Ishikawa (cell line): ENCODE data around the gene CNOT6.

ENCODE experiments used
- CEBPB ChIP-seq: IDR thresholded peaks from 2 replicates; pipeline ENCODE4 v1.6.1; 2012
- CREB1 ChIP-seq: IDR thresholded peaks from 2 replicates; pipeline ENCODE4 v1.6.1; 2012; ENCODE audit warnings: low read depth
- EGR1 ChIP-seq: IDR thresholded peaks from 2 replicates; pipeline ENCODE4 v1.6.1; 2012
- EP300 ChIP-seq: IDR thresholded peaks from 2 replicates; pipeline ENCODE4 v1.6.1; 2012; ENCODE audit warnings: borderline replicate concordance
- FOXM1 ChIP-seq: IDR thresholded peaks from 2 replicates; pipeline ENCODE4 v1.6.1; 2012; ENCODE audit warnings: low read depth, borderline replicate concordance
- NFIC ChIP-seq: IDR thresholded peaks from 2 replicates; pipeline ENCODE4 v1.6.1; 2012
- RAD21 ChIP-seq: IDR thresholded peaks from 2 replicates; pipeline ENCODE4 v1.6.1; 2012; ENCODE audit warnings: low read depth
- REST ChIP-seq: IDR thresholded peaks from 2 replicates; pipeline ENCODE4 v1.6.1; 2012; ENCODE audit warnings: low read depth, mild to moderate bottlenecking
- TAF1 ChIP-seq: IDR thresholded peaks from 2 replicates; pipeline ENCODE4 v1.6.1; 2012; ENCODE audit warnings: low read depth, mild to moderate bottlenecking
- TCF12 ChIP-seq: IDR thresholded peaks from 2 replicates; pipeline ENCODE4 v1.6.1; 2012; ENCODE audit warnings: low read depth
- TEAD4 ChIP-seq: IDR thresholded peaks from 2 replicates; pipeline ENCODE4 v1.6.1; 2012
- YY1 ChIP-seq: IDR thresholded peaks from 2 replicates; pipeline ENCODE4 v1.6.1; 2012; ENCODE audit warnings: low read depth
- ZBTB7A ChIP-seq: IDR thresholded peaks from 2 replicates; pipeline ENCODE4 v1.6.1; 2012; ENCODE audit warnings: low read depth
- TF ChIP-seq, protein P1 (sequence below): IDR thresholded peaks from 2 replicates; pipeline ENCODE4 v1.6.1; 2012
- TF ChIP-seq, protein P2 (sequence below): IDR thresholded peaks from 2 replicates; pipeline ENCODE4 v1.6.1; 2012

The CNOT6 gene

DNA sequence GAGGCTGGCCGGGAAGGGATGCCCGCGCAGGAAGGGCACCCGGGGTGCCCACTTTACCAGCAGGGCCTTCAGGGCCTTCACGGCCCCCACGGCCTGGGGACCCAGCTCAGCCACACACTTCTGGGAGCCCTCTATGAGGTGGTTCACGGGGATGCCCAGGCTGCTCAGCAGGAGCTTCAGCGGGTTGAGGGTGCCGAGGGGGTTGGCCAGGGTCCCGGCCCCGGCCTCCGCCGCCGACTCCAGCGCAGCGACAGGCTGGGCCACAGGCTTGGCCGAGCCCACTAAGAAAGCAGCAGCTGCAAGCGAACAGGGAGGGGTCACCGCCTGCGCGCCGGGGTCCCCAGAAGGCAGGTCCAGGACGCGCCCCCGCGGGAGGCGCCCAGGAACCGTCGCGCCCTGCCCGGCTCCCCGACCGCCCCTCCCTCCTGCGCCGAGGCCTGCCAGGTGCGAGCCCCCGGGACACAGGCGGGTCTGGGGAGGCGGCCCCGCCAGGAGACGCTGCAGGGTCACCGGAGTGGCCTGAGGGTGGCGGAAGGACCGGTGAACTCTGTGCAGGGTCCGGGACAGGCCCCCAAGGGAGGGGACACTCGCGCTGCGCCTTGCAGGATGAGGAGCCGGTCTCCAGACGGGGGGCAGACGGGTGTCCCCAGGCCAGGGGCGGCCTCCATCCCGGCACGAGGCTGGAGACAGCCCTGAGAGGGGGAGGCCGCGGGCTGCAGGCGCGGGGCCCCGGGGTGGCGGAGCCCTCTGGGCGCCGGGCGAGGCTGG is 96.5 kb downstream of the CNOT6 start:
- TF ChIP-seq EP300 (no peak), EGR1 (no peak), TAF1 (no peak), CREB1 (no peak), YY1 (no peak), CEBPB (no peak), REST (no peak), NFIC (no peak), ZBTB7A (no peak), FOXM1 (no peak), RAD21 (no peak), TCF12 (no peak), TEAD4 (no peak)
- TF ChIP-seq, protein P1, sequence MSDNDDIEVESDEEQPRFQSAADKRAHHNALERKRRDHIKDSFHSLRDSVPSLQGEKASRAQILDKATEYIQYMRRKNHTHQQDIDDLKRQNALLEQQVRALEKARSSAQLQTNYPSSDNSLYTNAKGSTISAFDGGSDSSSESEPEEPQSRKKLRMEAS = no peak
- TF ChIP-seq, protein P2, sequence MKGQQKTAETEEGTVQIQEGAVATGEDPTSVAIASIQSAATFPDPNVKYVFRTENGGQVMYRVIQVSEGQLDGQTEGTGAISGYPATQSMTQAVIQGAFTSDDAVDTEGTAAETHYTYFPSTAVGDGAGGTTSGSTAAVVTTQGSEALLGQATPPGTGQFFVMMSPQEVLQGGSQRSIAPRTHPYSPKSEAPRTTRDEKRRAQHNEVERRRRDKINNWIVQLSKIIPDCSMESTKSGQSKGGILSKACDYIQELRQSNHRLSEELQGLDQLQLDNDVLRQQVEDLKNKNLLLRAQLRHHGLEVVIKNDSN = no peak

DNA sequence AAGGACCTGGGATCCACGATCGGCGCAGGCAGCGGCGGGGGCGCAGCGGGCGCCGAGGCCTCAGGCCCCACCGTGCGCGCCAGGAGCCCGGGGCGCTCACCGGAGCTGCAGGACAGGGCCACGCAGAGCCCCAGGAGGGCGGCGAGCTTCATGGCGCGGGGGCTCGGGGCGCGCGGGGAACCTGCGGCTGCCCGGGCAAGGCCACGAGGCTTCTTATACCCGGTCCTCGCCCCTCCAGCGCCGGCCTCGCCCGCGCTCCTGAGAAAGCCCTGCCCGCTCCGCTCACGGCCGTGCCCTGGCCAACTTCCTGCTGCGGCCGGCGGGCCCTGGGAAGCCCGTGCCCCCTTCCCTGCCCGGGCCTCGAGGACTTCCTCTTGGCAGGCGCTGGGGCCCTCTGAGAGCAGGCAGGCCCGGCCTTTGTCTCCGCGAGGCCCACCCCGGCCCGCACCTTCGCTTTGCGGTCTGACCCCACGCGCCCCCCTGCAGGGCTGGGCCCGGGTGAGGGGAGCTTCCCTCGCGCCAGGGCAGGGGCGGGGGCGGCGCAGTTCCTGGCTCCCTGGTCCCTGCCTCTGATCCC is 97.2 kb downstream of the CNOT6 start, which contains the start of gene SCGB3A1:
Gene SCGB3A1, minus strand, starts transcription at position 189 of the 577 bp plus-strand sequence. Its CDS starts 37 bp downstream, at position 152.
- no peak for TF ChIP-seq TAF1
- TF ChIP-seq FOXM1 = no peak
- no peak for TF ChIP-seq ZBTB7A
- TF ChIP-seq EP300 = no peak

DNA sequence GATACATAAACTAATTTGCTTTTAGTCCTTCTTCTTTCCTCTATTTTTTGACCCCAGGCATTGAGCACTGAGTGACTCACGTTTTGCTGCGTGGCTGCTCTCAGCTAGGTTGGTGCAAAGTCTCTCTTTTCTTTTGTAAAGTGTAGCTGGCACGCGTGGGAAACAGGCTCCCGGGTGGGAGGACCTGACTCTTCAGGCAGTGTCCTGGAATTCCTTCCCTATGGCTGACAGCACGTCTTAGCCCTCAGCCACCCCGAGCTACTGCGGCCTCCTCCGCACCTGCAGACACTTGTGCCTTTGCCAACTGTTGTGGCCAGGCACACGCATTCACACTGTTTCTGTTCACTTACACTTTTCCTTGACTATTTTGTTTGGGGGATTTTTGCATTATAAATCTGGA is 98.0 kb downstream of the CNOT6 start:
- TF ChIP-seq CEBPB (no peak), EP300 (no peak), YY1 (no peak), TCF12 (no peak), TAF1 (no peak)
- TF ChIP-seq, protein P1 = no peak

DNA sequence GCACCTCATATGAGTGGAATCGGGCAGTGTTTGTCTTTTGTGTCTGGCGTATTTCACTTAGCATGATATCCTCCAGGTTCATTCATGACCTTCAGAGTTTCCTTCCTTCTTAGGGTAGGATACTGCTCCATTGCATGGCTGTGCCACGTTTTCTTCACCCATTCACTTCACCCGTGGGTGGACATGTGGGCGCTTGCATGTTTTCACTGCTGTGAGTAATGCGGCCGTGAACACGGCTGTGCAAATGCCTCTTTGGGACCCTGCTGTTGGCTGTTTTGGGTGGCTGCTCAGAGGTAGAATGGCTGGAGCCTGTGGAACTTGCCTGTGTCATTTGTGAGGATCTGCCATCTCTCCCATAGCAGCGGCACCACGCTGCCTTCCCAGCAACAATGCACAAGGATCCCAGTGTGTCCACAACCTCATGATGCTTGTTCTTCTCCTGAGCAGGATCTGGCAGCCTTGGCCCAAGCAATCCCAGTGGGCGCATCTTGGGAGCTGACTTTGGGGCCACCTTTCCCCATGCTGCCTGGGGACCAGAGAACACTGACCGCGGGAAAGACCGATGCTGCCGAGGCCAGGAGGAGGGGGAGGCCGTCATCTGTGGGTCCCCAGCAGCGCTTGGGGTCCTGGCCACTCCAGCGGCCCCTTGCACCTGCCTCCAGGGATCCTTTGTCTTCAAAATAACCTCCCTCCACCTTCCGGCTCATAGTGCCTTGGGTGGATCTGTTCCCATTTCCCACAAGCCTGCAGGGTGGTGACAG is 99.4 kb downstream of the CNOT6 start:
- TF ChIP-seq CREB1 (no peak), FOXM1 (no peak), EP300 (no peak), NFIC (no peak)

GRCh38 chr5:180594311-180595045 is 100.3 kb downstream of the CNOT6 start:
- TF ChIP-seq EGR1 (no peak), EP300 (no peak), CREB1 (no peak), RAD21 (no peak), FOXM1 (no peak), REST (no peak)
- TF ChIP-seq, protein P1 = no peak
- TF ChIP-seq, protein P2 = no peak
